SW 1271 (cell line): ENCODE data around the gene PKN1.

Experiments
- DNase-seq, 2 experiments: peaks; one replicate each; lab custom pipeline; 2025; lab: John Stamatoyannopoulos, UW

The PKN1 gene

DNA sequence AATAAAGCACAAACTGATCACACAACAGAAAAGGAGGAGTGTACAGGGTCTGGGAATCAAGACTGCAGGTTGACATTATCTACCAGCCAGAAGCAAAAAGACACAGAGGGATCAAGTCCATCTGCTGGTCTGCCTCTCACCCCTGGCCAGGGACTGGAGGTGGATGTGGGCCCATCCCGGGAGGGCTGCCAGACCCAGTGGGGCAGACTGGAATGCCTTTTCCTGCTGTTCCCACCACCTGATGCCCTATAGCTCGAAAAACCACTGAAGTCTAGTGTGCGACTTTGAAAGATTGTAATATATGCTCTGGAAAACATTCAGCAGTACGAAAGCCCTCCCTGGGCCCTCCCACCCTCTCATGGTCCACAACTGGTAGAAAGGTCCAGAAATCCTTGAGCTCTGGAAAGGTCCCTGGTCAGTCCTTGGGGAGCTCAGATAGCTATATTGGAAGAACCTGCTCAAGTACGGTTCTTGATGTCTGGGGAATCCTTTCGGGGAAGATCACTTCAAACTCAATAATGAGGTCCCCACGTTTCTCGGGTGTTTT lies 82.5 kb downstream of the PKN1 start:
- no peak for DNase-seq

DNA sequence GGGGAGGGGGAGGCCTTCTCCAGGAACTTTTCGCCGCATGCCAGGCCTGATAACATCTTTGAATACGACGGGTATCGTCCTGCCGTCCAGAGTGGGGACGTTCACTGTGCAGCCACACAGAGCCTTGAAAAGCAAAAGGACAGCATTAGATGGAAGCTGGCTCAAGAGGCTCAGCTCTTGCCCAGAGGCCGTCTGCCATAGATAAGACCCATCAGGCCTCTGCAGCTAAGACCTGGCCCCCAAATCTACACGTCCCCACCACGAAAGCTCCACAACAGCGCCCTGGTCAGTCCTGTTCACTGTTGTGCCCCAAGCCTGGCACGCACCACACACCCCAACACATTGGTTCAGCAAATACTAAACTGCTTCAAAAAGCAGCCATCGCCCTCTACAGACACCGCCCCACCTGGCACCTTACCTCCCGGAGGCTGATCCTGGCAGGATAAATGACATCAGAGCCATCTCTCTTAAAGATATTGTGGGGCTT lies 83.0 kb downstream of the PKN1 start:
- no peak for DNase-seq

DNA sequence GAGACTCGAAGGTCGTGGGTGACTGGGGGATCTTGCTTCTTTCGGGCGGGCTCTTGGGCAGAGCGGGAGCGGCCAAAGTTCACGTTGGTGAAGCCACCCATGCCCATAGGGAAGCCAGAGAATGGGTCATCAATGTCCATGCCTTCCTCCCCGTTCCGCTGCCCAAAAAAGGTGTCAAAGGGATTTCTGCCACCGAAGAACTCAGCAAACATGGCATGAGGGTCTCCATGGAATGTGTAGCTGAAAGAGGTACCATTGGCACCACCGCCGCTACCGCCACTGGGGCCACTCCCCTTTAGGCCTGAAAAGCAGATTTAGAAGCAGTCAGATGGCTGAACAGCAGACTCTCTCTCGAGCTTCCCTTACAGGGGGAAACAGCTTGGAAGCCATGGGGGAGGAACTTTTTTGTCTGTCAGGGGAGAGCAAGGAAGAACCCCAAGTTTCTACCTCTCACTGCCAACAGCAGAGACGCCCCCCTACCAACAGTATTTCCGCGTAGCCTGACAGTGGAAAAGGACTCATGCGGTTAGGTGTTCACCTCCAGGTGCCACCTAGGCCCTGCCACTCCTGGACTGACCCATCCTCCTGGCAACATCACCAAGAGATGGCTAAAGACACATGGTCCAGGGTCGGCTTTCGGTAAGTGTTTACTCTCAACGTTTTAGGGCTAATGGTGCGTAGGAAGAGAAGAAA lies 83.8 kb downstream of the PKN1 start:
- no peak for DNase-seq

DNA sequence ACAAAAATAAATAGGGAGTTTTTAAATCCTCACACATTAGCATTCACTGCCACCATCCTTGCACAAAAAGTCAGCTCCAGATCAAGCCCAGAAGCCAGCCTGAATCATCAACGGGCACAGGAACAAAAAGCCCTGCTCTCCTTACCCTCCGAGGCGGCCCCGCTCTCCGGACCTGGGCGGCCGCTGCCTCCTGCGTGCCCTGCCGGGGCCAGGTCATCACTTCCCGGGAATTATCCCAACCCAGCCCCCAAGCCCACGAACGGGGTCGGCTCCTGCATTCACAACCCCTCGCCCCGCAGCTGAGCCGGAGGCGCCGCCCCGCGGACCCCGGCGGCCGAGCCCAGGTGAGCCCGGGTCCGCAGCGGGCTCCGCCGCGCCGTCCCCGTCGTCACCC lies 84.3 kb downstream of the PKN1 start:
- DNase-seq: no peak

DNA sequence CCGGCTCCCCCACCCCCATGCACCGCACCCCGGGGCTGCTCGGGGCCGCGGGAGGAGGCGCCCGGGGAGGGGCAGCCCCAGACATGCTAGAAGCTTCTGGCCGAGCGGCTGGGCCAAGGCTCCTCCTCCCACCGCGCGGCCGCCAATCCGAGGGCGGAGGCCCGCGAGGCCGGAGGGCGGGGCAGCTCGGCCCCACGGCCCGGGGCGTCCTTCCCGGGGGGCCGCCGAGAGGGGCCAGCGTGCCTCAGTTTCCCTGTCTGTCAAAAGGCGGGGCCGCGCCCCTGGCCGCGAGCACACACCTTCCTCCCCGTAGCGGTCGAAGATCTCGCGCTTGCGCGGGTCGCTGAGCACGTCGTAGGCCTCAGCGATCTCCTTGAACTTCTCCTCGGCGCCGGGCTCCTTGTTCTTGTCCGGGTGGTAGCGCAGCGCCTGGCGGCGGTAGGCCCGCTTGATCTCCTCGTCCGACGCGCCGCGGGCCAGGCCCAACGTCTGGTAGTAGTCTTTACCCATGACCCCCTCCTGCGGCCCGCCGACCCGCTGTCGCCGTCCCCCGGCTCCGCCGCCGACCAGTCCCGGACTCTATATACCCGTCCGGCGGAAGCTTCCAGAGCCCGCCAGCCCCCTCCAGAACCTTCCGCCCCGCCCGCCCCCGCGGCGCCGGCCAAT lies 84.9 kb downstream of the PKN1 start, which contains the start of gene DNAJB1:
Gene DNAJB1 (minus strand): TSS at position 558 of the 666 bp plus-strand sequence. CDS start 48 bp downstream, at position 510.
- DNase-seq: peak; percentile 35 to 61

DNA sequence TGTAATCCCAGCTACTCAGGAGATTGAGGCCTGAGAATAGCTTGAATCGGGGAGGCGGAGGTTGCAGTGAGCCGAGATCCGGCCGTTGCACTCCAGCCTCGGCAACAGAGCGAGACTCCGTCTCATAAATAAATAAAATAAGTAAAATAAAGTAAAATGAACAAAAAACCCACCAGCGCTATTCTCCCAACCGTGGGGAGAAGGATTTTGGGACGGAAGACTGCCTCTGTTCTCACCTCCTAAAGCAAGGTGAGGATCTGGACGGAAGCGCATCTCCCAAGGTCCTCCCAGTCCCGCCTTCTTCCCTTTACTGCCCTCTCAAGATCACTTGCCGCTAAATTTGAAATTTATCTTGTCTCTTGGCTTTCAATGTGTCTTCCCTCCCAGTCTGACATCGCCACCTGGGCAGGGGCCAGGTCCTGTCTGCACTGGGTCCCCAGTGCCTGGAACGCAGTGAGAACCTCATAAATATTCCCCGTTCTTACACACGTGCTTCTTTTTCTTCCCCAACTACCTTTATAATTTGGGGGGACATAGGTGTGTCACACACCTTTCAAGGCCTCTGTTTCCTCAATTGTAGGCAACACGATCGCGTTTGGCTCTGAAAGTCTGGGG lies 86.2 kb downstream of the PKN1 start:
- no peak for DNase-seq

DNA sequence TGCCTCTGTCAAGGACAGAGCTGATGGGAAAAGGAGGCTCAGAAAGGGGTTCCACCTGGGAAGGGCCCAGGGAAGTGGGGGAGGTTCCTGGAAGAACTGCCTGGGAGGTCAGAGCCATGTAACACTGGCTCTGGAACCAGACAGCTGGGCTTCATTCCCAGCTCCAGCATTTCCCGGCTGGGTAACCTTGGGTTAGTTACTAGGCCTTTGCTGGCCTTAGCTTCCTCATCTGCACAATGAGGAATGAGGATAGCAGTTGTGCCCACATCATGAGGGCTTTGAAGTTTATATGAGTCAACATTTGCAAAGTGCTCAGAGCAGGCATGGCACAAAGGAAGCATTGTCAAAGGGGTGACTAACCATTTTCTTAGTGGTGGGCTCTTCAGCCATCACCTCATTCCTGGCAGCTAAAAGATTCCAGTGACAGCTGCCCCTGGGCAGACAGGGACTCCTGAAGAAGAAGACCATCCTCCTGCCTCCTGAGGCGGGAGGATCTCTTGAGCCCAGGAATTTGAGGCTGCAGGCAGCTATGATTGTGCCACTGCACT lies 86.8 kb downstream of the PKN1 start:
- DNase-seq: peak; percentile 70 to 72

DNA sequence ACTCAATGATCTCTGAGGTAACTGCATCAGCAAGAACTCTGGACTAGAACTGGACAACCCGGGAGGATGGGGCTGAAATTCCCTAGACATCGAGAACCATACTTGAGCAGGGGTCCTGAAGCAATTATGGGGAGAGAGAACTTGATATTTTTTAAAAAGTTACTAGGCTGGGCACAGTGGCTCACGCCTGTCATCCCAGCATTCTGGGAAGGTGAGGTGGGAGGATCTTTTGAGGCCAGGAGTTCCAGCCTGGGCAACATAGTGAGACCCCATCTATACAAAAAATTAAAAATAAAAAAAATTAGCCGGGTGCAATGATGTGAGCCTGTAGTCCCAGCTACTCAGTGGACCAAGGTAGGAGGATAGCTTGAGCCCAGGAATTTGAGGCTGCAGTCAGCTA lies 87.4 kb downstream of the PKN1 start:
- DNase-seq: no peak
